ENCODE data around the gene CERCAM.

DNA sequence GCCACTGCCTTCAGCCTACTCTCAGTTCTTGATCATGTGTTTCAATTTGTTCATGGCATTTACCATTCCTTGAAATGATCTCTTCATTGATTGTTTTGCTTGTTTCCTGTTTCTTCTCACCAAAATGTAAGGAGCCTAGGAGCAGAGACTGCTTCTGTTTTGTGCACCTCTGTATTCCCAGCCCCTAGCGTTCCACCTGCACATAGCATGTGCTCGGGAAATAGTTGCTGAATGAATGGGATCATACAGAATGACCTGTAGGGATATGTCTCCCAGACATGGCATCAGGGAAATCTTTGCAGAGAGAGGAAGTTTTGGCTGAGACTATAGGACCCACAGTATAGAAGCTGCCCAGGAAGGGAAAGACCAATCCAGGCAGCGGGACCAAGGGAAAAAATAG, 6.2 kb upstream of the CERCAM start:
- TF ChIP-seq EP300 (IDR thresholded peaks at IDR 0.05) (no peak), CTCF (IDR thresholded peaks at IDR 0.05) (peak; percentile 24; the same call in 1 of the 3 replicates), SMC3 (IDR thresholded peaks at IDR 0.05) (no peak), HDAC2 (IDR thresholded peaks at IDR 0.05) (no peak), POLR2A (IDR thresholded peaks at IDR 0.05; ENCODE audit: low read length) (no peak), BHLHE40 (IDR thresholded peaks at IDR 0.05; ENCODE audit: low read depth, low read length) (no peak), RAD21 (conservative IDR thresholded peaks at IDR 0.05 in 1 of 2, IDR thresholded peaks at IDR 0.05 in 1 of 2) (no peak), KDM5A (IDR thresholded peaks at IDR 0.05) (no peak), ELK1 (IDR thresholded peaks at IDR 0.05; ENCODE audit: low read depth, low read length) (no peak), NPAS2 (CRISPR knock-in tag; IDR thresholded peaks at IDR 0.05; ENCODE audit: borderline replicate concordance) (no peak)
- TF ChIP-seq, protein P1, sequence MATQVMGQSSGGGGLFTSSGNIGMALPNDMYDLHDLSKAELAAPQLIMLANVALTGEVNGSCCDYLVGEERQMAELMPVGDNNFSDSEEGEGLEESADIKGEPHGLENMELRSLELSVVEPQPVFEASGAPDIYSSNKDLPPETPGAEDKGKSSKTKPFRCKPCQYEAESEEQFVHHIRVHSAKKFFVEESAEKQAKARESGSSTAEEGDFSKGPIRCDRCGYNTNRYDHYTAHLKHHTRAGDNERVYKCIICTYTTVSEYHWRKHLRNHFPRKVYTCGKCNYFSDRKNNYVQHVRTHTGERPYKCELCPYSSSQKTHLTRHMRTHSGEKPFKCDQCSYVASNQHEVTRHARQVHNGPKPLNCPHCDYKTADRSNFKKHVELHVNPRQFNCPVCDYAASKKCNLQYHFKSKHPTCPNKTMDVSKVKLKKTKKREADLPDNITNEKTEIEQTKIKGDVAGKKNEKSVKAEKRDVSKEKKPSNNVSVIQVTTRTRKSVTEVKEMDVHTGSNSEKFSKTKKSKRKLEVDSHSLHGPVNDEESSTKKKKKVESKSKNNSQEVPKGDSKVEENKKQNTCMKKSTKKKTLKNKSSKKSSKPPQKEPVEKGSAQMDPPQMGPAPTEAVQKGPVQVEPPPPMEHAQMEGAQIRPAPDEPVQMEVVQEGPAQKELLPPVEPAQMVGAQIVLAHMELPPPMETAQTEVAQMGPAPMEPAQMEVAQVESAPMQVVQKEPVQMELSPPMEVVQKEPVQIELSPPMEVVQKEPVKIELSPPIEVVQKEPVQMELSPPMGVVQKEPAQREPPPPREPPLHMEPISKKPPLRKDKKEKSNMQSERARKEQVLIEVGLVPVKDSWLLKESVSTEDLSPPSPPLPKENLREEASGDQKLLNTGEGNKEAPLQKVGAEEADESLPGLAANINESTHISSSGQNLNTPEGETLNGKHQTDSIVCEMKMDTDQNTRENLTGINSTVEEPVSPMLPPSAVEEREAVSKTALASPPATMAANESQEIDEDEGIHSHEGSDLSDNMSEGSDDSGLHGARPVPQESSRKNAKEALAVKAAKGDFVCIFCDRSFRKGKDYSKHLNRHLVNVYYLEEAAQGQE (IDR thresholded peaks at IDR 0.05): no peak
- TF ChIP-seq, protein P2, sequence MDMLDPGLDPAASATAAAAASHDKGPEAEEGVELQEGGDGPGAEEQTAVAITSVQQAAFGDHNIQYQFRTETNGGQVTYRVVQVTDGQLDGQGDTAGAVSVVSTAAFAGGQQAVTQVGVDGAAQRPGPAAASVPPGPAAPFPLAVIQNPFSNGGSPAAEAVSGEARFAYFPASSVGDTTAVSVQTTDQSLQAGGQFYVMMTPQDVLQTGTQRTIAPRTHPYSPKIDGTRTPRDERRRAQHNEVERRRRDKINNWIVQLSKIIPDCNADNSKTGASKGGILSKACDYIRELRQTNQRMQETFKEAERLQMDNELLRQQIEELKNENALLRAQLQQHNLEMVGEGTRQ (IDR thresholded peaks at IDR 0.05): no peak
- TF ChIP-seq, protein P3, sequence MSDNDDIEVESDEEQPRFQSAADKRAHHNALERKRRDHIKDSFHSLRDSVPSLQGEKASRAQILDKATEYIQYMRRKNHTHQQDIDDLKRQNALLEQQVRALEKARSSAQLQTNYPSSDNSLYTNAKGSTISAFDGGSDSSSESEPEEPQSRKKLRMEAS (IDR thresholded peaks at IDR 0.05): 0 out of 2 replicates have a peak, but pooled peaks have one; percentile 16
